Measurements from ENCODE around the gene DYDC1. TPM values are rescaled to one million over a fixed set of nuclear protein-coding genes. Genes with fewer than 3 reads are reported as not detected.
"Not testable (repeated sequence)": the region's sequence is repeated elsewhere in the genome, so short reads cannot be mapped to it uniquely, and the experiment has no call there.

The DYDC1 gene
- total RNA-seq, 1 donor from 2014 or later: not detected

- H3K36me3 Mint-ChIP-seq: no peaks in the 10 kb centered on the region
- no peak overlapping the region for H3K27ac Mint-ChIP-seq
- TF ChIP-seq CTCF (IDR thresholded peaks at IDR 0.05; ENCODE audit: unreplicated experiment): no peak
- H3K4me3 Mint-ChIP-seq: no peak overlapping the region
- no peak for DNase-seq (ENCODE audit: low spot score in 2 of 2, unreplicated experiment in 2 of 2)
- H3K4me1 Mint-ChIP-seq: no peaks in the 10 kb centered on the region
- peaks cover 17% of the 10 kb centered on the region for H3K9me3 Mint-ChIP-seq
- H3K27me3 Mint-ChIP-seq (ENCODE audit: low read depth): peaks cover 2% of the 10 kb centered on the region
These were observed 41.2 kb downstream of the DYDC1 start for GRCh38 chr10:80315391-80315790.

GRCh38 chr10:80313523-80313922 lies 43.0 kb downstream of the DYDC1 start:
- no peak overlapping the region for H3K4me3 Mint-ChIP-seq
- no peak overlapping the region for H3K27ac Mint-ChIP-seq
- no peaks in the 10 kb centered on the region for H3K36me3 Mint-ChIP-seq
- no peaks in the 10 kb centered on the region for H3K4me1 Mint-ChIP-seq
- no peak for DNase-seq (ENCODE audit: low spot score in 2 of 2, unreplicated experiment in 2 of 2)
- peaks cover 17% of the 10 kb centered on the region for H3K9me3 Mint-ChIP-seq
- TF ChIP-seq CTCF (IDR thresholded peaks at IDR 0.05; ENCODE audit: unreplicated experiment): no peak
- H3K27me3 Mint-ChIP-seq (ENCODE audit: low read depth): no peaks in the 10 kb centered on the region

- peaks cover 35% of the 10 kb centered on the region for H3K9me3 Mint-ChIP-seq
- DNase-seq (ENCODE audit: low spot score in 2 of 2, unreplicated experiment in 2 of 2); H3K27ac Mint-ChIP-seq; H3K36me3 Mint-ChIP-seq; H3K4me3 Mint-ChIP-seq; H3K4me1 Mint-ChIP-seq; H3K27me3 Mint-ChIP-seq (ENCODE audit: low read depth): not testable (repeated sequence)
These were observed 50.6 kb downstream of the DYDC1 start for GRCh38 chr10:80305989-80306388.

- no peak overlapping the region for H3K27ac Mint-ChIP-seq
- no peak overlapping the region for H3K4me3 Mint-ChIP-seq
- no peaks in the 10 kb centered on the region for H3K36me3 Mint-ChIP-seq
- no peak for DNase-seq (ENCODE audit: low spot score in 2 of 2, unreplicated experiment in 2 of 2)
- H3K27me3 Mint-ChIP-seq (ENCODE audit: low read depth): peaks cover 7% of the 10 kb centered on the region
- TF ChIP-seq CTCF (IDR thresholded peaks at IDR 0.05; ENCODE audit: unreplicated experiment): no peak
- peaks cover 25% of the 10 kb centered on the region for H3K9me3 Mint-ChIP-seq
- no peaks in the 10 kb centered on the region for H3K4me1 Mint-ChIP-seq
These were observed 59.6 kb downstream of the DYDC1 start for GRCh38 chr10:80296942-80297341.

- Mint-ChIP-seq H3K27me3 (ENCODE audit: low read depth) (peaks cover 28% of the 10 kb centered on the region), H3K4me1 (peaks cover 4% of the 10 kb centered on the region), H3K36me3 (no peaks in the 10 kb centered on the region), H3K4me3 (no peak overlapping the region), H3K9me3 (peaks cover 14% of the 10 kb centered on the region), H3K27ac (no peak overlapping the region)
- no peak for DNase-seq (ENCODE audit: low spot score in 2 of 2, unreplicated experiment in 2 of 2)
- TF ChIP-seq CTCF (IDR thresholded peaks at IDR 0.05; ENCODE audit: unreplicated experiment): no peak
These were observed 63.8 kb downstream of the DYDC1 start for GRCh38 chr10:80292607-80293239.

GRCh38 chr10:80290474-80291220 lies 65.9 kb downstream of the DYDC1 start:
- TF ChIP-seq CTCF (IDR thresholded peaks at IDR 0.05; ENCODE audit: unreplicated experiment): no peak
- no peak for DNase-seq (ENCODE audit: low spot score in 2 of 2, unreplicated experiment in 2 of 2)

More at GRCh38 chr10:80290474-80291220, 65.9 kb downstream of the DYDC1 start:
- H3K4me1 Mint-ChIP-seq: peaks cover 4% of the 10 kb centered on the region
- peaks cover 42% of the 10 kb centered on the region for H3K27me3 Mint-ChIP-seq (ENCODE audit: low read depth)
- peaks cover 3% of the 10 kb centered on the region for H3K9me3 Mint-ChIP-seq
- no peaks in the 10 kb centered on the region for H3K36me3 Mint-ChIP-seq
- H3K27ac Mint-ChIP-seq: no peak overlapping the region
- H3K4me3 Mint-ChIP-seq: no peak overlapping the region

Measured in mesothelial cell of epicardium (in vitro differentiated cells).